Measurements from ENCODE around the gene ERC2.

The ERC2 gene

DNA sequence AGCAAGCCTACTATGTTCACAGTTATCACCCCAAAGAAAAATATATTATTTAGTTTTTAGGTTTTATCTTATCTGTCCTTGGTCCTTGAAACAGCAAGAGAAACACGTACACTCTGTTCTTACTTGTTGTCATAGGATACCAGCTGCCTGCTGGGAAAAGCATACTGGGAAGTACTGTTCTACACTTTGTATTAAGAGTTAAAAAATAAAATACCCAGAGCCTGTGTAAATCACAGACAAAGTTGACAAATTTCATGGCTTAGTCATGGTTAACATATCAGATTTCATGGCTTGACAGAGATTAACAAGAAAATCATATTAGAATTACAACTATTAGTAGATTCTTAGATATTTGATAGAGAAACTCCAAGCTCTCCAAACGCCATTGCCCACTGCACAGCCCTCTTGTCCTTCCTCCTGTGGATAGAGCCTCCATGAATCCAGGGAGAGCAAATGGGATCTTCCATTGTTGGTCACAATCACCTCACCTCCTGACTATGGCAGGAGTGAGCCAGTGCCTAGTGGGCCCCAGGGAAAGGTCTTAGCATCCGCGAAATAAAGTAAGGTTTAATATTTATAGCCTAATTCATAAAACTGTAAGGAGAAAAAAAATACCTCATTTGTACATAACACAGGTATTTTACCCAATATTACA lies 853.1 kb downstream of the ERC2 start:
- no peak for DNase-seq (ENCODE audit: low read depth)
- TF ChIP-seq CTCF (IDR thresholded peaks at IDR 0.05; ENCODE audit: low read depth, low read length, missing control alignments), result no peak
- in situ Hi-C loops (cut with HindIII; ENCODE audit: low sequenced_read_pairs), result no loop called here
- H3K4me3 ChIP-seq (ENCODE audit: low read depth, low read length), result no peak overlapping the region

DNA sequence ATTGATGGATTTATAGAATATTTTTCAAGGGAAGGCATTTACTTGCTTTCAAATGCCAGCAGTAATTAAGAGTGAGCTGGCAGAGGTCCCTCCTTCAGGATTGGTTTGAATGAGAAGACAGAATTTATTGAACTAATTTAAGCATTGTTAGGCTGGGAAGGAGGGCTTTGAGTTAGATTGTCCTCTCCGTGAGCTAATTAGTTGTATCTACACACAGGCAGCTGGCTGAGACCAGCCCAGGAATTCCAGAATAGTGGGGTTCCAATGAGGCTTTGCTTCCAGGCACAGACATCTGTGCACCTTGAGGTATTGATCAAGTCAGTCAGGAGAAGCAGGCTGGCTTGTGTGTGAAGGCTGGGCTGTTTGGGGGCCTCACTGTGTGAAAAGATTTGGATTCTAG lies 857.1 kb downstream of the ERC2 start:
- DNase-seq (ENCODE audit: low read depth), result no peak
- H3K4me3 ChIP-seq (ENCODE audit: low read depth, low read length), result no peak overlapping the region
- TF ChIP-seq CTCF (IDR thresholded peaks at IDR 0.05; ENCODE audit: low read depth, low read length, missing control alignments), result no peak
- in situ Hi-C loops (cut with HindIII; ENCODE audit: low sequenced_read_pairs), result no loop called here

GRCh38 chr3:55609230-55609827 lies 858.9 kb downstream of the ERC2 start:
- no peak for TF ChIP-seq CTCF (IDR thresholded peaks at IDR 0.05; ENCODE audit: low read depth, low read length, missing control alignments)
- in situ Hi-C loops (cut with HindIII; ENCODE audit: low sequenced_read_pairs), result no loop called here

DNA sequence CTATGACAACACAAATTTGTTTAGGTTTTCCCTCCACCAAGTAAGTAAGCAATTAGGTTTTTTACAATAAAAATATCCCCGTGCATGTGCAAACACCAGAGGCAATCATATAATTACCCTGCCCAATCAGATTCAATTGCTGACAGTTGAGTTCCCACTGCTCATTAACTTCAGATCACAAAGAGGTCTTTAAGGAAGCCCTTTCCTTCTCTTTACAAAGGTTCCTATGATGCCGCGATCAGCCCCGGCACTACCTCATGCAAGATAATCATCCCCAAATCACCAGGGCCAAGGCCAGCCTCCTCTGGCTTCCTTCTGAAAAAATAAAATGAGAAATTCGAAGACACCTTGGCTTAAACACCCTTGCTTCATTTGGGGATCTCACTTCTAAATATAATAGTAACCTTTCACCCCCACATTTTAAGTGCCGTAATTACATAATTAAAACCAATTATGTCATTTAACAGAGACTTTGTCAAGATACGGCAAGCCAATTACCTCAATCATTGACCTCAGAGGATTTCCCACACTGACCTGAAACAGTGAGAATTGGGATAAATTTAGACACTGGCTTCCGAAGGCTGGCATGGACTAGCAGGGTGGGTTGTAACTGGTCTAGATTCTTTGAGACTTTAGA lies 859.8 kb downstream of the ERC2 start:
- no peak for DNase-seq (ENCODE audit: low read depth)
- TF ChIP-seq CTCF (IDR thresholded peaks at IDR 0.05; ENCODE audit: low read depth, low read length, missing control alignments), result no peak
- in situ Hi-C loops (cut with HindIII; ENCODE audit: low sequenced_read_pairs), result no loop called here
- H3K4me3 ChIP-seq (ENCODE audit: low read depth, low read length), result no peak overlapping the region

More at GRCh38 chr3:55609230-55609827, 858.9 kb downstream of the ERC2 start:
- DNase-seq (ENCODE audit: low read depth), result no peak
- no peak overlapping the region for H3K4me3 ChIP-seq (ENCODE audit: low read depth, low read length)

DNA sequence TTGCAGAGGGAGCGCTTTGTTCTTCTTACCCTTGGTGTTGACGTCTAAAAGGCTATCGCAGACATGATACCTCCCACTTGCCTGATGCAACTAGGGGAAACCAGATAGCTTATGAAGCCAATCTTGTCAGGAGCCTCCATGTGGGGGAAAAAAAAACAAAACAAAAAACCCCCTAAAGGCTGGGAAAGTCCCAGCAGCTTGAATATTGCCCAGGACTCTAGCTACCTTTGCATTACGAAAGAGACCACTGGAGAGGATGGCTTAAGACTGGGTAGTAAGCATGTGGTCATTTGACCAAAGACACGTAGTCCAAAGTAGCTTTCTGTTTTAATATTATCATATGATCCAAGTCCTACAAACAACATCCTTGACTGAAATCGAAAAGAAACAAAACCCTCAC lies 860.4 kb downstream of the ERC2 start:
- in situ Hi-C loops (cut with HindIII; ENCODE audit: low sequenced_read_pairs), result no loop called here
- no peak for DNase-seq (ENCODE audit: low read depth)

DNA sequence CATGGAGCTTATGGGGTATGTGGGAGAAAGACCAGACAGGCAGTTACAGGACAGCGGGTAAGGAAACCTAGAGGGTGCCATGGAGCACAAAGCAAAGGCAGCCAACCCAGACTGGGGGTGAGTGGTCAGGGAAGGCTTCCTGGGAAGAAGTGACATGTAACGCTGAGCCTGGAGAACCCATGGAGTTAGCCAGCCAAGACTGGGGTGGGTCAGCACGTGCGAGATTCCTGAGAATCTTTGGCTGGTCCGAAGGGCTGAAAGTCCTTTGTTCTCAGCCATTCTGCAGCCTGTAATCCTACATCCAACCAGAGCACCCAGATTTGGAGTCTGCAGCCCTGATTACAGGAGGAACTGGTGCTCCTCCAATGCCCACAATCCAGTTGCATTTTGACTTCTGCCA lies 861.1 kb downstream of the ERC2 start:
- no peak for TF ChIP-seq CTCF (IDR thresholded peaks at IDR 0.05; ENCODE audit: low read depth, low read length, missing control alignments)
- no peak overlapping the region for H3K4me3 ChIP-seq (ENCODE audit: low read depth, low read length)
- in situ Hi-C loops (cut with HindIII; ENCODE audit: low sequenced_read_pairs), result no loop called here
- DNase-seq (ENCODE audit: low read depth), result no peak

More for the DNA sequence above, 860.4 kb downstream of the ERC2 start:
- no peak overlapping the region for H3K4me3 ChIP-seq (ENCODE audit: low read depth, low read length)
- TF ChIP-seq CTCF (IDR thresholded peaks at IDR 0.05; ENCODE audit: low read depth, low read length, missing control alignments), result no peak

Measured in astrocyte of the cerebellum (primary cell).